Stimulated activated CD4-positive, alpha-beta T cell treated with anti-CD3 and anti-CD28 coated beads, Interleukin-12 subunit alpha, Interleukin-12 subunit beta, amount 100 ng/mL, for 48 hours (primary cell): ENCODE results near the gene PCDHB9.
"Not testable (repeated sequence)": the region's sequence is repeated elsewhere in the genome, so short reads cannot be mapped to it uniquely, and the experiment has no call there.

Experiments used
- DNase-seq, 3 donors: peaks; one replicate each; pipeline ENCODE4 v3.0.0-alpha.2; 2020; ENCODE audit warnings: low read depth in 2 of 3, low spot score in 1 of 3

Gene PCDHB9

DNA sequence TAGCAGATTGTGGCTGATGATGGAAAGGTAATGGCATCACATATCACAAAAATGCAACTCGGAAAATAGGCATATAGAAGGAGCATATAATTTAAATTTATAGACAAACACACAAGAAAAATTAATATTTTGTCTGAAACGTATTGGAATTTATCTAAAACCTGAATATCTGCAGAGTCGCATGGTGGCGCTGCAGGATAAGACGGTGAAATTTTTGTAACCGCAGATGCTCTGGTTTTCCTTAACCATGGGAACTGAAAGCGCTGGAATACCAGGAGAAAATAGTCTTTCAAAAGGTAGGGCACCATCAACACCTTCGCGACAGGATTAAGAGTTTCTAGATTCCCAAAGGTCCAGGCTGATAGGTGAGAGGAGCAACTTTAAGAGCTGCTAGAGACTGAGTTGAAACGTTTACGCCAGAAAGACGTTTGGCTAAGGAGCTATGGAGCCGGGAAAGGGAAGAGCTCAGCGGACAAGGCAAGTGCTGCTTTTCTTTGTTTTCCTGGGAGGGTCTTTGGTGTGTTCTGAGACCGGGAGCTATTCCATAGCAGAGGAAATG, 47.2 kb downstream of the PCDHB9 start:
- no peak for DNase-seq

DNA sequence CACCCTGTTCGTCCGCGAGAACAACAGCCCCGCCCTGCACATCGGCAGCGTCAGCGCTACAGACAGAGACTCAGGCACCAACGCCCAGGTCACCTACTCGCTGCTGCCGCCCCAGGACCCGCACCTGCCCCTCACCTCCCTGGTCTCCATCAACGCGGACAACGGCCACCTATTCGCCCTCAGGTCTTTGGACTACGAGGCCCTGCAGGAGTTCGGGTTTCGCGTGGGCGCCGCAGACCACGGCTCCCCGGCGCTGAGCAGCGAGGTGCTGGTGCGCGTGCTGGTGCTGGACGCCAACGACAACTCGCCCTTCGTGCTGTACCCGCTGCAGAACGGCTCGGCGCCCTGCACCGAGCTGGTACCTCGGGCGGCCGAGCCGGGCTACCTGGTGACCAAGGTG, 49.0 kb downstream of the PCDHB9 start:
- DNase-seq: not testable (repeated sequence)

DNA sequence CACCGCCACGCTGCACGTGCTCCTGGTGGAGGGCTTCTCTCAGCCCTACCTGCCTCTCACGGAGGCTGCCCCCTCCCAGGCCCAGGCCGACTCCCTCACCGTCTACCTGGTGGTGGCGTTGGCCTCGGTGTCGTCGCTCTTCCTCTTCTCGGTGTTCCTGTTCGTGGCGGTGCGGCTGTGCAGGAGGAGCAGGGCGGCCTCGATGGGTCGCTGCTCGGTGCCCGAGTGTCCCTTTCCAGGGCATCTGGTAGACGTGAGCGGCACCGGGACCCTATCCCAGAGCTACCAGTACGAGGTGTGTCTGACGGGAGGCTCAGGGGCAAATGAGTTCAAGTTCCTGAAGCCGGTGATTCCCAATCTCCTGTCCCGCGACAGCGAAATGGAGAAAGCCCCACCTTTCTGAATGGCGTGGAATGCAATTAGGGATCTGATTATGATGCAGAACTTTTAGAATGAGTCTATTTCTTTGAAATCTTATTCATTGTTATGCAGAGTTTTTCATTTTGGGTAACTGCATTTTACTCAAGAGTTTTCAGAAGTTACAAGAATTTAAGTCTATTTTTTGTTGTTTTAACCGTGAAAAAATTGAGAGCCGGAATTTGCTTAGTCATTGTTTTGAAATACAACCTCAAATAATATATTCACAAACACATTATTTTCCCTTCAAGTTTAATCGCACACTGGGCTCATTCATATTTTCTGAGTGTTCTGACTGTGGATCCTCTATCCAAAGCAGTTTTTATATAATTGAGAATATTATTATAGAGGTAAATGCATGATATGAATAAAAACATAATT, 49.8 kb downstream of the PCDHB9 start:
- no peak for DNase-seq
